Epithelial cell of proximal tubule (primary cell): ENCODE data around the gene GNG14. TPM values are rescaled to one million over a fixed set of nuclear protein-coding genes. Genes with fewer than 3 reads are reported as not detected.
A peak's percentile ranks its signal among the peaks of the same experiment; 100 is the strongest.
"Not testable (repeated sequence)": the region's sequence is repeated elsewhere in the genome, so short reads cannot be mapped to it uniquely, and the experiment has no call there.

ENCODE experiments used
- DNase-seq: peaks from one replicate; pipeline ENCODE4 v3.0.0-alpha.2; 2011; ENCODE audit warnings: low read depth
- H3K4me3 ChIP-seq: 2 replicates; pipeline ENCODE4 v1.5.1; 2011; ENCODE audit warnings: low read depth, mild to moderate bottlenecking, low read length
- total RNA-seq: library from RNA; depleted of rRNA; stranded (reverse); fragments of >200 nt; gene quantifications from 2 replicates; pipeline ENCODE4 v1.2.3, GENCODE V29; 2015
- TF ChIP-seq, protein P1 (sequence below): conservative IDR thresholded peaks from 2 replicates; pipeline ENCODE4 v1.5.1; 2012; ENCODE audit warnings: low read depth, mild to moderate bottlenecking, low read length

GNG14 gene
- total RNA-seq, 1 donor from 2014 or later = not detected

DNA sequence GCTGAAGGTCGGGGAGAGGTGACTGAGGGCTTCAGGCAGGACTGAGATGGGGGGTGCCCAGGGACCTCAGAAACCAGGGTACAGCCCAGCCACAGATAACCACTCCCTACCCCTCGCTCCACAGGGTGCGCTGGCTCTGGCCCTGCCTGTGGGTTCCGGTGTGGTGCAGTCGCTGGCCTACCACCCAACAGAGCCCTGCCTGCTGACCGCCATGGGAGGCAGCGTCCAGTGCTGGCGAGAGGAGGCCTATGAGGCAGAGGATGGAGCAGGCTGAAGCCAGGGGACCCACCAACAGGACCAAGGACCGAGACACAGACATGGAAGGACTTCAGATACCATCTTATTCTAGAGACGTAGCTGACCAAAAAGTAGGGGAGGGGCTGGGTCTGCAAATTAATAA lies 12.4 kb upstream of the GNG14 start:
- DNase-seq = no peak
- TF ChIP-seq, protein P1, sequence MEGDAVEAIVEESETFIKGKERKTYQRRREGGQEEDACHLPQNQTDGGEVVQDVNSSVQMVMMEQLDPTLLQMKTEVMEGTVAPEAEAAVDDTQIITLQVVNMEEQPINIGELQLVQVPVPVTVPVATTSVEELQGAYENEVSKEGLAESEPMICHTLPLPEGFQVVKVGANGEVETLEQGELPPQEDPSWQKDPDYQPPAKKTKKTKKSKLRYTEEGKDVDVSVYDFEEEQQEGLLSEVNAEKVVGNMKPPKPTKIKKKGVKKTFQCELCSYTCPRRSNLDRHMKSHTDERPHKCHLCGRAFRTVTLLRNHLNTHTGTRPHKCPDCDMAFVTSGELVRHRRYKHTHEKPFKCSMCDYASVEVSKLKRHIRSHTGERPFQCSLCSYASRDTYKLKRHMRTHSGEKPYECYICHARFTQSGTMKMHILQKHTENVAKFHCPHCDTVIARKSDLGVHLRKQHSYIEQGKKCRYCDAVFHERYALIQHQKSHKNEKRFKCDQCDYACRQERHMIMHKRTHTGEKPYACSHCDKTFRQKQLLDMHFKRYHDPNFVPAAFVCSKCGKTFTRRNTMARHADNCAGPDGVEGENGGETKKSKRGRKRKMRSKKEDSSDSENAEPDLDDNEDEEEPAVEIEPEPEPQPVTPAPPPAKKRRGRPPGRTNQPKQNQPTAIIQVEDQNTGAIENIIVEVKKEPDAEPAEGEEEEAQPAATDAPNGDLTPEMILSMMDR = no peak
- no peak overlapping the region for H3K4me3 ChIP-seq

DNA sequence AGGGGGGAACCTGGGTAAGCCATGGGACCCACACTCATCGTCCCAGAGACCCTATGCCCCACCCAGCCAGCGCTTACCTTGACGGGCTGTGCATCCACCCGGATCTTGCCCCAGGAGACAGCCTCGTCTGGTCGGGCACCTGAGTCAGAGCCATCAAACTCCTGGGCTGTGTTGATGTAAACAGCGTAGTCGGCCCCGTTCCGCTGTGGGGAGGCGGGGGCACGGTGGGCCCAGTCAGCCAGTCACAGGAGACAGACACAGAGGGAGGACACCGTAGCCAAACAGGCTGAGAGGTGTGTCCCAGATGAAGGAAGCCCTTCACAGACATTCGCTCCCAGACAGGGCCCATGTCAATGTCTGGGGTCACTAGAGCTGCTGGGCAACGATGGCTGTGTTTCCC lies 11.9 kb upstream of the GNG14 start:
- TF ChIP-seq, protein P1 = no peak
- H3K4me3 ChIP-seq = no peak overlapping the region
- DNase-seq = no peak

DNA sequence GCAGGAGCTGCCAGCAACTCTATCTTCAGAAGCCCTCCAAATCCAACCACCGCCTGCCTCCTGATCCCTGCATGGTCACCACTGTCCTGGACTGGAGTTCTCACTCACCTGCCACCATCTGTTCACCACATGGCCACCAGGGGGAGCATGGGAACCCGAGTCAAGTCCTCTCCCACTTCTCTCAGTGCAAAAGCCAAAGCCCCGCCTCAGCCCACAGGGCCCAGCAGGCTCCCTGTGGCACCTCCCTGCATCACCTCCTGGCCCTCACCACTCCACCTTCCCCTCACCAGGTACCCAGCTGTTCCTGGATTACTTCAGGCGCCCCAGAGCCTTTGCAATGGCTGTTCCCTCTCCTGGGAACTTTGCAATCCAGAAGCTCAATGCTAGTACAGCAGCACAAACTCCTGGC lies 11.4 kb upstream of the GNG14 start:
- TF ChIP-seq, protein P1 = peak; percentile 93
- no peak overlapping the region for H3K4me3 ChIP-seq
- DNase-seq = no peak

DNA sequence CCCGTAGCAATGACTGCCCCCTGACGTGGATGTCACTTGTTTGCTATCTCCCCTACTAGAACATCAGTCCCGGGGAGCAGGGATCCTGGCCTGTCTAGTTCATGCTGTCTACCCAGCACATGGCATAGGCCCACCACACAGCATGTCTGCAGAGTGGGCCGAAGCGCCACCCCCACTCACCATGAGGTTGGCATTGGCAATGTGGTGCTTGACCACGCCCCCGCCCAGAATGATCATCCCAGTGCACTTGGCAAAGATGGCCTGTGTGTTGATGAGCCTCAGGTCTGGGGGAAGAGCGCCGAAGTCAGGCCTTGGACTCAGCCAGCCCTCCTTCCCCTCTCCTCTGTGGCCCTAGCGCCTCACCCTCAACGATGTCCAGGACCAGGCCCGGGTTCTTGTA lies 10.9 kb upstream of the GNG14 start:
- H3K4me3 ChIP-seq = no peak overlapping the region
- no peak for DNase-seq
- TF ChIP-seq, protein P1 = no peak

DNA sequence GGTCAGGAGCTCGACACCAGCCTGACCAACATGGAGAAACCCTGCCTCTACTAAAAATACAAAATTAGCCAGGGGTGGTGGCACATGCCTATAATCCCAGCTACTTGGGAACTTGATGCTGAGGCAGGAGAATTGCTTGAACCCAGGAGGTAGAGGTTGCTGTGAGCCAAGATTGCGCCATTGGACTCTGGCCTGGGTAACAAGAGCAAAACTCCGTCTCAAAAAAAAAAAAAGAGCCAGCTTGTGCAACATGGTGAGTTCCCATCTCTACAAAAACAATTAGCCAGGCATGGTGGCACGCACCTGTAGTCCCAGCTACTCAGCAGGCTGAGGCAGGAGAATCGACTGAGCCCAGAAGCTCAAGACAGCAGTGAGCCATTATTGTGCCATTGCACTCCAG lies 9.8 kb upstream of the GNG14 start:
- H3K4me3 ChIP-seq, DNase-seq: not testable (repeated sequence)

DNA sequence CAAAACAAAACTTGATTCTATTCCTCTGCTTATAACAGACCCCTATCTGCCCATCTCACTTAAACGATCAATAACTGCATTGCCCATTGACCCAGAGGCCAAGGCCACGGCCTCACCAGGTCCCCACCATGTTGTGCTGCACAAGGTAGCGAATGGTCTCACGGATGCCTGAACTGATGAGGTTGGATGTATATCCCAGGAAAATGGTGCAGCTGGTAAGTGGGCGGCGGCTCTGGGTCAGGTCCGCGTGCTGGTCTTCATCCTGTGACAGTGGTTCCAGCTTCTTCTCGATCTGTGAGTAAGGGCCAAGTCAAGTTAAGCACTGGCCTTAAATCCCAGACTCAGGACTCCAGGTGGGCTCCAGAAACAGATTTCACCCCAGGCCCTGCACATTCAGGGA lies 7.8 kb upstream of the GNG14 start:
- no peak for DNase-seq
- no peak overlapping the region for H3K4me3 ChIP-seq
- TF ChIP-seq, protein P1 = no peak

DNA sequence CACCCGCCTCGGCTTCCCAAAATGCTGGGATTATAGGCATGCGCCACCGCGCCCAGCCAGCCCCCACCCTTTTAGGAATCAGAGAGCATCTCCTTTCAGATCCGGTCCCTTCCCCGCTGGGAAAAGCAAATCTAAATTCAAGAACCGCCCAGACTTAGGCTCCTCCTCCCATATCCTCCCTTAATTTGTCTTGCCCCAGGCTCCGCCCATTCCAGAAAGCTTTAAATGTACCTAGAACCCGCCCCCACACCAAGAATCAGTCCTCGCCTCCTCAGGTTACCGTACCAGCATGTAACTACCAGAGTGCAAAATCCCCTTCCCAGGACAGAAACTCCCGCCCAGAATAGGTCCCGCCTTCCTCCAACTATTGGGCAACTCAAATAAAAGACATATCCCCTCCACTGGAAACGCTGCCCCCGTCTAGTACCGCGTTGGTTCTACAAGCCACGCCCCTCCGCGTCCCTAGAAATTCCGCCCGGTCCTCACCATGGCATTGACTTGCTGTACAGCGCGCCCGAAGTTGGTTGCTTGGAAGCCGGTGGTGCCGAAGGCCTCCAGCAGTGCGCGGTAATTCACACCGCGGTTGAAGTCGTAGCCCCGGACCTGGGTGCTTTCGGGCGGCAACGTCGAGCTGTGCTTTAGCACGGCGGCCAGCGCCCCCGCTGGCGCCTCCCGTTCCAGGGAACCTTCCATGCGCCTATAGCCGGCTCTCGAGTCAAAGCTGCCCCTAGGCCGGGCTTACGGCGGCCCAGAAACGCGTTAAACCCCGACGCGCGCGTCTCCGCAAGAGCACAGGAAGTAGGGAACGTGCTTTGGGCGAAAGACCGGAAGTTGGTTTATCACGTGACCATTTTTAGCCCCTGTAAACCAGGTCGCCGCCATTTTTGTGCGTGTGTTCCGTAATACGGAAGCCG lies 6.5 kb upstream of the GNG14 start, which contains the start of gene DHPS:
Gene DHPS (minus strand): TSS at position 807 of the 914 bp plus-strand sequence. CDS start 114 bp downstream, at position 693.
- H3K4me3 ChIP-seq = peak within 1 kb of the TSS; percentile 98
- TF ChIP-seq, protein P1 = no peak
- peak; percentile 90 for DNase-seq
